ENCODE results near the gene MYO16. TPM values are rescaled to one million over a fixed set of nuclear protein-coding genes. Genes with fewer than 3 reads are reported as not detected.

Gene MYO16
- total RNA-seq, 1 experiment from 2014 or later, result 0.19 TPM

- H3K4me1 Mint-ChIP-seq (ENCODE audit: low read depth, unreplicated experiment), result peaks cover 3% of the 10 kb centered on the region
- no peaks in the 10 kb centered on the region for H3K36me3 Mint-ChIP-seq (ENCODE audit: insufficient read depth, unreplicated experiment)
- no peaks in the 10 kb centered on the region for H3K27me3 Mint-ChIP-seq (ENCODE audit: unreplicated experiment)
- TF ChIP-seq CTCF (IDR thresholded peaks at IDR 0.05; ENCODE audit: unreplicated experiment), result no peak
- CTCF ChIA-PET, result no interaction called here
- no peak overlapping the region for H3K4me3 Mint-ChIP-seq (ENCODE audit: low read depth, unreplicated experiment)
- H3K27ac Mint-ChIP-seq (ENCODE audit: unreplicated experiment), result no peak overlapping the region
- no peak for DNase-seq
- no TSS peak for BruUV-seq (replicated peaks)
- H3K9me3 Mint-ChIP-seq (ENCODE audit: low read depth, unreplicated experiment), result no peaks in the 10 kb centered on the region
- intact Hi-C loops (cut with micrococcal nuclease; ENCODE audit: unreplicated experiment), result no loop called here
Measured at GRCh38 chr13:108922108-108922507, 292.7 kb downstream of the MYO16 start.

- Mint-ChIP-seq H3K36me3 (ENCODE audit: insufficient read depth, unreplicated experiment) (no peaks in the 10 kb centered on the region), H3K27me3 (ENCODE audit: unreplicated experiment) (no peaks in the 10 kb centered on the region), H3K27ac (ENCODE audit: unreplicated experiment) (no peak overlapping the region), H3K4me1 (ENCODE audit: low read depth, unreplicated experiment) (no peaks in the 10 kb centered on the region), H3K9me3 (ENCODE audit: low read depth, unreplicated experiment) (no peaks in the 10 kb centered on the region), H3K4me3 (ENCODE audit: low read depth, unreplicated experiment) (no peak overlapping the region)
- intact Hi-C loops (cut with micrococcal nuclease; ENCODE audit: unreplicated experiment), result no loop called here
- CTCF ChIA-PET, result interaction anchor here (0.6 kb wide), 1 partner anchor 852 kb away, joined by 3 read pairs; no protein-coding TSS in a partner anchor
- no TSS peak for BruUV-seq (replicated peaks)
- no peak for TF ChIP-seq CTCF (IDR thresholded peaks at IDR 0.05; ENCODE audit: unreplicated experiment)
- DNase-seq, result no peak
Measured at GRCh38 chr13:108923386-108924047, 294.1 kb downstream of the MYO16 start.

- no peak overlapping the region for H3K27ac Mint-ChIP-seq (ENCODE audit: unreplicated experiment)
Measured at GRCh38 chr13:108924134-108924533, 294.7 kb downstream of the MYO16 start.

DNA sequence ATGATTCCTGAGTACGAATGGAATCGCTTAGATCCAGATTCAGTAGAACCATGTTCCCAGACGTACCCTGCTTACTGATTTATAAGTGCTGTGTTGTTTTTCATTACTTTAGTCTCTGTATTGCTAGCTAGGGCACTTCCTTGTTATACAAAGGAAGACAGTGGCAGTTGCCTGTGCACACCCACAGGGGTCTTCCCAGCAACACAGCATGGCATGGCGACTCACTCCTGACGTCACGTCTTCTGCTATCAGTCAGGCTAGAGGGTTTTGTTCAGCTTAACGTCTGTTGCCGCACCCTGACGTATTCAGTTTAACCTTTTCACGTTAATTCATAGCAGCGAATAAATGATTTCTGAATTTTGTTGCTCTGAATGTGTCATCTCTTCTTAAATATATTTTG is 295.1 kb downstream of the MYO16 start:
- no peak for DNase-seq
- intact Hi-C loops (cut with micrococcal nuclease; ENCODE audit: unreplicated experiment), result no loop called here
- Mint-ChIP-seq H3K27me3 (ENCODE audit: unreplicated experiment) (no peaks in the 10 kb centered on the region), H3K36me3 (ENCODE audit: insufficient read depth, unreplicated experiment) (no peaks in the 10 kb centered on the region), H3K4me1 (ENCODE audit: low read depth, unreplicated experiment) (no peaks in the 10 kb centered on the region), H3K4me3 (ENCODE audit: low read depth, unreplicated experiment) (no peak overlapping the region), H3K27ac (ENCODE audit: unreplicated experiment) (no peak overlapping the region), H3K9me3 (ENCODE audit: low read depth, unreplicated experiment) (no peaks in the 10 kb centered on the region)
- no TSS peak for BruUV-seq (replicated peaks)
- CTCF ChIA-PET, result no interaction called here
- no peak for TF ChIP-seq CTCF (IDR thresholded peaks at IDR 0.05; ENCODE audit: unreplicated experiment)

More at GRCh38 chr13:108924134-108924533, 294.7 kb downstream of the MYO16 start:
- intact Hi-C loops (cut with micrococcal nuclease; ENCODE audit: unreplicated experiment), result no loop called here
- no peak overlapping the region for H3K4me3 Mint-ChIP-seq (ENCODE audit: low read depth, unreplicated experiment)
- TF ChIP-seq CTCF (IDR thresholded peaks at IDR 0.05; ENCODE audit: unreplicated experiment), result no peak
- H3K27me3 Mint-ChIP-seq (ENCODE audit: unreplicated experiment), result no peaks in the 10 kb centered on the region
- H3K36me3 Mint-ChIP-seq (ENCODE audit: insufficient read depth, unreplicated experiment), result no peaks in the 10 kb centered on the region
- CTCF ChIA-PET, result no interaction called here
- DNase-seq, result no peak
- BruUV-seq (replicated peaks), result no TSS peak
- no peaks in the 10 kb centered on the region for H3K9me3 Mint-ChIP-seq (ENCODE audit: low read depth, unreplicated experiment)
- H3K4me1 Mint-ChIP-seq (ENCODE audit: low read depth, unreplicated experiment), result no peaks in the 10 kb centered on the region
